Activated naive CD4-positive, alpha-beta T cell treated with Interleukin-2 at 50 U/mL for 16 hours (primary cell): Measurements from ENCODE around the gene FEZF2.

Experiments
- DNase-seq: peaks from one replicate; pipeline ENCODE4 v3.0.0-alpha.2; 2020

FEZF2 gene

DNA sequence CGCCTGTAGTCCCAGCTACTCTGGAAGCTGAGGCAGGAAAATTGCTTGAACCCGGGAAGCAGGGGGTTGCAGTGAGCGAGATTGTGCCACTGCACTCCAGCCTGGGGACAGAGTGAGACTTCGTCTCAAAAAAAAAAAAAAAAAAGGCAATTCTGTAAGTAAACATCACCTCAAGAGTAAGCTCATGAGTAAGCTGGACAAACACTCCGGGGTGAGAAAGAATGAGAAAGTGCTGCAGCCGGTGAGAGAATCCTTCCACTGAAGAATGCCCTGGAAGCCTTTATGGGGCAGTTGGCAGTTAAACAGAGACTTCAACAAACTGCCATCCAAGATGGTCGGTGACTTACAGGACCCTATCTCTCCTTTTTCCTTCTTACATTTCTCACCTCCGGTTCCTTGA is 47.5 kb downstream of the FEZF2 start:
- DNase-seq = no peak

- no peak for DNase-seq
Measured at GRCh38 chr3:62323241-62323640, 50.1 kb downstream of the FEZF2 start.
